HepG2 (cell line): ENCODE measurements around the gene GRB7. TPM values are rescaled to one million over a fixed set of nuclear protein-coding genes. Genes with fewer than 3 reads are reported as not detected.

Source experiments
- HNRNPH1 ChIP-seq: fragments of 200-400 bp; formaldehyde crosslinking; optimal IDR thresholded peaks from 2 replicates; pipeline ENCODE3; 2017; ENCODE audit warnings: mild to moderate bottlenecking, low read depth, low read length
- JUNB ChIP-seq: sonication (generic); formaldehyde crosslinking; IDR thresholded peaks from 2 replicates; pipeline ENCODE4 v1.8.0; 2022; ENCODE audit warnings: missing genetic modification reagents, mild to moderate bottlenecking, borderline replicate concordance
- NR2F6 ChIP-seq, 2 experiments: IDR thresholded peaks; 2 replicates each; pipeline ENCODE4 v1.6.1; 2016; ENCODE audit warnings: antibody characterized with exemption in 1 of 2, mild to moderate bottlenecking in 1 of 2
- PATZ1 ChIP-seq: sonication (generic); formaldehyde crosslinking; IDR thresholded peaks from 2 replicates; pipeline ENCODE4 v1.4.0; 2020; ENCODE audit warnings: missing genetic modification reagents
- POLR2AphosphoS2 ChIP-seq: IDR thresholded peaks from 2 replicates; pipeline ENCODE4 v1.6.1; 2011; ENCODE audit warnings: low read depth, low read length, improper control_type of control experiment
- STAT5B ChIP-seq: sonication (generic); formaldehyde crosslinking; IDR thresholded peaks from 2 replicates; pipeline ENCODE4 v1.4.0; 2020; ENCODE audit warnings: missing genetic modification reagents
- THAP11 ChIP-seq: IDR thresholded peaks from 2 replicates; pipeline ENCODE4 v1.6.1; 2016; ENCODE audit warnings: missing biosample characterization, missing genetic modification reagents
- ZBTB25 ChIP-seq: IDR thresholded peaks from 2 replicates; pipeline ENCODE4 v1.6.1; 2018; ENCODE audit warnings: missing genetic modification reagents
- ZMAT5 ChIP-seq: sonication (generic); formaldehyde crosslinking; IDR thresholded peaks from 2 replicates; pipeline ENCODE4 v1.5.0; 2020; ENCODE audit warnings: mild to moderate bottlenecking, low read depth, missing genetic modification reagents, borderline replicate concordance
- ZNF350 ChIP-seq: sonication (generic); formaldehyde crosslinking; IDR thresholded peaks from 2 replicates; pipeline ENCODE4 v1.4.0; 2020; ENCODE audit warnings: mild to moderate bottlenecking, low read depth, missing genetic modification reagents, borderline replicate concordance
- ZNF383 ChIP-seq: sonication (generic); formaldehyde crosslinking; IDR thresholded peaks from 2 replicates; pipeline ENCODE4 v1.4.0; 2020; ENCODE audit warnings: missing genetic modification reagents, mild to moderate bottlenecking, borderline replicate concordance
- ZNF496 ChIP-seq: sonication (generic); formaldehyde crosslinking; IDR thresholded peaks from 2 replicates; pipeline ENCODE4 v1.8.1; 2023; ENCODE audit warnings: mild to moderate bottlenecking, moderate library complexity, missing genetic modification reagents; ENCODE audit not compliant: insufficient replicate concordance
- ZNF512 ChIP-seq: sonication (generic); formaldehyde crosslinking; IDR thresholded peaks from 2 replicates; pipeline ENCODE4 v1.4.0; 2020; ENCODE audit warnings: mild to moderate bottlenecking, missing genetic modification reagents
- ZNF577 ChIP-seq: sonication (generic); formaldehyde crosslinking; IDR thresholded peaks from 2 replicates; pipeline ENCODE4 v1.4.0; 2020; ENCODE audit warnings: mild to moderate bottlenecking, low read depth, missing genetic modification reagents, borderline replicate concordance
- ZNF616 ChIP-seq: sonication (generic); formaldehyde crosslinking; IDR thresholded peaks from 2 replicates; pipeline ENCODE4 v1.5.0; 2020; ENCODE audit warnings: low read depth, mild to moderate bottlenecking, missing genetic modification reagents
- ZNF646 ChIP-seq: sonication (generic); formaldehyde crosslinking; IDR thresholded peaks from 2 replicates; pipeline ENCODE4 v1.9.0; 2021; ENCODE audit warnings: mild to moderate bottlenecking, missing genetic modification reagents
- polyA plus RNA-seq, 8 experiments: library from polyadenylated mRNA; depleted of rRNA in 3 of 8; stranded (reverse) in 7 of 8; unstranded in 1 of 8; fragments of >200 nt; fragmentation: Illumina TruSeq in 4 of 8; extraction: Trizol in 4 of 8; gene quantifications; 2 replicates each; pipeline versions ENCODE4 v1.2.1 to v1.2.3, GENCODE V29; 2011 to 2016; ENCODE audit warnings: low read depth in 4 of 8, missing spikeins in 1 of 8, mixed read lengths in 1 of 8; ENCODE audit not compliant: insufficient read depth in 1 of 8
- total RNA-seq, 5 experiments: library from RNA; depleted of rRNA; stranded (reverse); fragments of >200 nt; fragmentation: Illumina TruSeq; extraction: Trizol; gene quantifications; 2 replicates each; pipeline ENCODE4 v1.2.3, GENCODE V29; 2016; ENCODE audit warnings: low read depth in 1 of 5

Gene GRB7
- total and polyA plus RNA-seq, 2 of the 13 experiments (the other 11 are each of a cell fraction or from before 2014, with no cell fraction given) = 60.2 to 77.7 TPM

- TF ChIP-seq ZNF350 = peak; percentile 88
- no peak for TF ChIP-seq ZNF383 (CRISPR knock-in tag)
- no peak for TF ChIP-seq ZNF577
- TF ChIP-seq ZMAT5 = no peak
- TF ChIP-seq STAT5B (CRISPR knock-in tag) = no peak
- TF ChIP-seq ZNF512 (CRISPR knock-in tag) = peak; percentile 20; the same call in 1 of the 2 replicates
- TF ChIP-seq JUNB = no peak
- 0 out of 2 replicates have a peak, but pooled peaks have one; percentile 8 for TF ChIP-seq NR2F6 (IDR thresholded peaks at IDR 0.05)
- TF ChIP-seq NR2F6 (CRISPR knock-in tag; IDR thresholded peaks at IDR 0.05) = peak; percentile 64
- TF ChIP-seq ZNF616 (CRISPR knock-in tag) = peak; percentile 13; the same call in 1 of the 2 replicates
- TF ChIP-seq ZBTB25 = 0 out of 2 replicates have a peak, but pooled peaks have one; percentile 63
- TF ChIP-seq THAP11 (CRISPR knock-in tag) = 0 out of 2 replicates have a peak, but pooled peaks have one; percentile 28
- TF ChIP-seq ZNF646 (CRISPR knock-in tag) = no peak
- no peak for TF ChIP-seq ZNF496 (CRISPR knock-in tag)
- no peak for TF ChIP-seq POLR2AphosphoS2
- peak; percentile 96 for TF ChIP-seq PATZ1 (CRISPR knock-in tag)
- TF ChIP-seq HNRNPH1 = peak; percentile 16
These were observed 12.6 kb downstream of the GRB7 start (continued) for GRCh38 chr17:39750131-39751015.
